Hepatocyte (in vitro differentiated cells): Measurements from ENCODE around the gene ETV2. TPM values are rescaled to one million over a fixed set of nuclear protein-coding genes. Genes with fewer than 3 reads are reported as not detected.
"Not testable (repeated sequence)": the region's sequence is repeated elsewhere in the genome, so short reads cannot be mapped to it uniquely, and the experiment has no call there.

Experiments used
- DNase-seq: peaks from one replicate; pipeline ENCODE4 v3.0.0-alpha.2; 2016; ENCODE audit warnings: low spot score
- H2AFZ ChIP-seq: fragments of 200-600 bp; sonication (generic); 2 replicates; pipeline ENCODE4 v1.6.0; 2016; ENCODE audit warnings: antibody characterized with exemption, mild to moderate bottlenecking
- H3K27ac ChIP-seq: fragments of 200-600 bp; sonication (generic); 2 replicates; pipeline ENCODE4 v1.5.1; 2016; ENCODE audit warnings: mild to moderate bottlenecking
- H3K27me3 ChIP-seq: fragments of 200-600 bp; sonication (generic); 2 replicates; pipeline ENCODE4 v1.6.1; 2016
- H3K36me3 ChIP-seq: fragments of 200-600 bp; sonication (generic); replicated peaks from 2 replicates; pipeline ENCODE4 v1.5.1; 2016; ENCODE audit warnings: low read depth; ENCODE audit not compliant: insufficient read depth
- H3K4me1 ChIP-seq: fragments of 200-600 bp; sonication (generic); 2 replicates; pipeline ENCODE4 v1.5.1; 2016; ENCODE audit warnings: mild to moderate bottlenecking, moderate library complexity; ENCODE audit not compliant: insufficient read depth
- H3K4me2 ChIP-seq: fragments of 200-600 bp; sonication (generic); 2 replicates; pipeline ENCODE4 v1.6.0; 2016
- H3K4me3 ChIP-seq: fragments of 200-600 bp; sonication (generic); 2 replicates; pipeline ENCODE4 v1.5.1; 2016; ENCODE audit warnings: mild to moderate bottlenecking
- H3K79me2 ChIP-seq: fragments of 200-600 bp; sonication (generic); 2 replicates; pipeline ENCODE4 v1.6.0; 2017; ENCODE audit warnings: mild to moderate bottlenecking
- H3K9me2 ChIP-seq: fragments of 200-600 bp; sonication (generic); replicated peaks from 2 replicates; pipeline ENCODE4 v1.6.0; 2017; ENCODE audit warnings: mild to moderate bottlenecking; ENCODE audit not compliant: insufficient read depth
- H3K9me3 ChIP-seq: fragments of 200-600 bp; sonication (generic); 2 replicates; pipeline ENCODE4 v1.5.1; 2016; ENCODE audit warnings: low read depth, mild to moderate bottlenecking
- H4K20me1 ChIP-seq: fragments of 200-600 bp; sonication (generic); 2 replicates; pipeline ENCODE4 v1.6.0; 2016; ENCODE audit warnings: mild to moderate bottlenecking; ENCODE audit not compliant: insufficient read depth, poor library complexity, severe bottlenecking
- CTCF ChIP-seq: fragments of 200-600 bp; sonication (generic); IDR thresholded peaks from 2 replicates; pipeline ENCODE4 v1.5.1; 2016; ENCODE audit warnings: antibody characterized with exemption, mild to moderate bottlenecking; ENCODE audit not compliant: poor library complexity
- EZH2 ChIP-seq: fragments of 200-600 bp; sonication (generic); IDR thresholded peaks from 2 replicates; pipeline ENCODE4 v1.6.1; 2016; ENCODE audit warnings: antibody characterized with exemption, mild to moderate bottlenecking, borderline replicate concordance
- EZH2phosphoT487 ChIP-seq: fragments of 200-600 bp; sonication (generic); IDR thresholded peaks from one replicate; pipeline ENCODE4 v1.6.1; 2018; ENCODE audit warnings: antibody characterized with exemption, mild to moderate bottlenecking, low read depth, moderate library complexity; ENCODE audit not compliant: unreplicated experiment, severe bottlenecking
- whole genome bisulfite sequencing: methylation state at CpG from one replicate; pipeline ENCODE4 v1.1.6; 2016; ENCODE audit warnings: low lambda C conversion rate; ENCODE audit errors: missing lambda C conversion rate; 5-methylcytosine and 5-hydroxymethylcytosine counted together
- polyA plus RNA-seq: library from polyadenylated mRNA; unstranded; fragments of >200 nt; fragmentation: Nextera tagmentation; extraction: Ambion mirVana; gene quantifications from 2 replicates; pipeline ENCODE4 v1.2.1, GENCODE V29; 2016
- total RNA-seq: library from RNA; depleted of rRNA; stranded (reverse); fragments of >200 nt; gene quantifications from 2 replicates; pipeline ENCODE4 v1.2.3, GENCODE V29; 2014

ETV2 gene
- total and polyA plus RNA-seq, 2 experiments from 2014 or later: 0.79 to 1.4 TPM

GRCh38 chr19:35596366-35596999 lies 45.1 kb upstream of the ETV2 start:
- Histone ChIP-seq H3K79me2 (no peaks in the 10 kb centered on the region), H3K9me2 (no peaks in the 10 kb centered on the region), H3K4me2 (no peak overlapping the region), H2AFZ (no peak overlapping the region), H3K27me3 (no peaks in the 10 kb centered on the region), H3K36me3 (no peaks in the 10 kb centered on the region), H3K4me1 (no peaks in the 10 kb centered on the region), H3K27ac (no peak overlapping the region), H3K9me3 (no peaks in the 10 kb centered on the region), H3K4me3 (no peak overlapping the region), H4K20me1 (no peaks in the 10 kb centered on the region)
- no peak for DNase-seq
- 81% methylated on average over 4 of the region's 4 CpGs for WGBS
- TF ChIP-seq EZH2phosphoT487: no peak

DNA sequence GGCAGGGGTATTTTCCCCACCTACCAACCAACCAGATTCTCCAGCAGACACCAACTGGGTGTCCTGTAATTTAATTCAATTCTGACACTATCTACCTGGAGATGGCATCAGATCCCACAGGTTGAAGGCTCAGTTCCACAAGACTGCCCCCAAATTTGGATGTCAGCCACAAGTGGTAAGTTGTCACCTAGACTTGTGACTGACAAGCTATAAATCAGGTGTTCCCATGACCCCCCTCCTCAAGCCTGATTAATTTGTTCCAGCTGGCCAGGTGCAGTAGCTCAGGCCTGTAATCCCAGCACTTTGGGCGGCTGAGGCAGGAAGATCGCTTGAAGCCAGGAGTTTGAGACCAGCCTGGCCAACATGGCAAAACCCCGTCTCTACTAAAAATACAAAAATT lies 39.6 kb upstream of the ETV2 start:
- Histone ChIP-seq H3K79me2 (no peaks in the 10 kb centered on the region), H3K4me3 (no peak overlapping the region), H2AFZ (no peak overlapping the region), H3K27me3 (no peaks in the 10 kb centered on the region), H3K9me2 (no peaks in the 10 kb centered on the region), H3K27ac (no peak overlapping the region), H3K4me2 (no peak overlapping the region), H3K4me1 (no peaks in the 10 kb centered on the region), H3K9me3 (no peaks in the 10 kb centered on the region), H3K36me3 (no peaks in the 10 kb centered on the region), H4K20me1 (no peaks in the 10 kb centered on the region)
- WGBS: 89% methylated on average over 3 of the region's 3 CpGs
- TF ChIP-seq EZH2phosphoT487 (no peak), CTCF (no peak), EZH2 (no peak)
- DNase-seq: no peak

- DNase-seq, H3K9me3 ChIP-seq, H3K4me1 ChIP-seq, H2AFZ ChIP-seq, H3K4me3 ChIP-seq, H3K36me3 ChIP-seq, H3K27me3 ChIP-seq, H4K20me1 ChIP-seq, H3K4me2 ChIP-seq, H3K9me2 ChIP-seq, H3K79me2 ChIP-seq: not testable (repeated sequence)
- peak overlapping the region; percentile 33 for H3K27ac ChIP-seq
- 81% methylated on average over 4 of the region's 4 CpGs for WGBS
These were observed 37.1 kb upstream of the ETV2 start for GRCh38 chr19:35604436-35604835.

GRCh38 chr19:35607170-35607569 lies 34.4 kb upstream of the ETV2 start:
- H3K27me3 ChIP-seq, H3K4me3 ChIP-seq, H3K79me2 ChIP-seq, H3K4me2 ChIP-seq, H3K36me3 ChIP-seq, H2AFZ ChIP-seq, H4K20me1 ChIP-seq, H3K4me1 ChIP-seq, DNase-seq, H3K9me2 ChIP-seq, H3K27ac ChIP-seq, H3K9me3 ChIP-seq: not testable (repeated sequence)
- WGBS: 86% methylated on average over 8 of the region's 8 CpGs

DNA sequence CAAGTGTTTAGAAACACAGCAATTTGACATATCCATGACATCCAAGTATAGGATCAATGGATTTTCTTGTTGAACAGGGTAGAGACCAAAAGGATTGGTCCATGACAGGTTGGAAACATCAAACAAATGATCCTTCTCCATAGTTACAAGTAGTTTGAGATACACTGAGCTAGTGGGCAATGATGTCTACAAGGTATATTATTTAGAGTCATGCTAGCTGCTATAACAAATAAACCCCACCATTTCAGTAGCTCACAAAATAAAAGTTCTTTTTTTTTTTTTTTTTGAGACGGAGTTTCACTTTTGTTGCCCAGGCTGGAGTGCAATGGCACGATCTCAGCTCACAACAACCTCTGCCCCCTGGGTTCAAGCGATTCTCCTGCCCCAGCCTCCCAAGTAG lies 33.9 kb upstream of the ETV2 start:
- no peak overlapping the region for H2AFZ ChIP-seq
- H3K27ac ChIP-seq: no peak overlapping the region
- no peaks in the 10 kb centered on the region for H3K4me1 ChIP-seq
- H4K20me1 ChIP-seq: no peaks in the 10 kb centered on the region
- no peak overlapping the region for H3K4me3 ChIP-seq
- TF ChIP-seq CTCF (no peak), EZH2 (no peak), EZH2phosphoT487 (no peak)
- no peaks in the 10 kb centered on the region for H3K79me2 ChIP-seq
- no peaks in the 10 kb centered on the region for H3K27me3 ChIP-seq
- WGBS: 69% methylated on average over 3 of the region's 3 CpGs
- DNase-seq: no peak
- no peaks in the 10 kb centered on the region for H3K9me3 ChIP-seq
- no peak overlapping the region for H3K4me2 ChIP-seq
- H3K36me3 ChIP-seq: no peaks in the 10 kb centered on the region
- no peaks in the 10 kb centered on the region for H3K9me2 ChIP-seq
